NCI-H1105 (cell line): Measurements from ENCODE around the gene HLA-A.
A peak's percentile ranks its signal among the peaks of the same experiment; 100 is the strongest.
"Not testable (repeated sequence)": the region's sequence is repeated elsewhere in the genome, so short reads cannot be mapped to it uniquely, and the experiment has no call there.

ENCODE experiments used
- DNase-seq: peaks from one replicate; lab custom pipeline; 2025; lab: John Stamatoyannopoulos, UW

HLA-A gene

DNA sequence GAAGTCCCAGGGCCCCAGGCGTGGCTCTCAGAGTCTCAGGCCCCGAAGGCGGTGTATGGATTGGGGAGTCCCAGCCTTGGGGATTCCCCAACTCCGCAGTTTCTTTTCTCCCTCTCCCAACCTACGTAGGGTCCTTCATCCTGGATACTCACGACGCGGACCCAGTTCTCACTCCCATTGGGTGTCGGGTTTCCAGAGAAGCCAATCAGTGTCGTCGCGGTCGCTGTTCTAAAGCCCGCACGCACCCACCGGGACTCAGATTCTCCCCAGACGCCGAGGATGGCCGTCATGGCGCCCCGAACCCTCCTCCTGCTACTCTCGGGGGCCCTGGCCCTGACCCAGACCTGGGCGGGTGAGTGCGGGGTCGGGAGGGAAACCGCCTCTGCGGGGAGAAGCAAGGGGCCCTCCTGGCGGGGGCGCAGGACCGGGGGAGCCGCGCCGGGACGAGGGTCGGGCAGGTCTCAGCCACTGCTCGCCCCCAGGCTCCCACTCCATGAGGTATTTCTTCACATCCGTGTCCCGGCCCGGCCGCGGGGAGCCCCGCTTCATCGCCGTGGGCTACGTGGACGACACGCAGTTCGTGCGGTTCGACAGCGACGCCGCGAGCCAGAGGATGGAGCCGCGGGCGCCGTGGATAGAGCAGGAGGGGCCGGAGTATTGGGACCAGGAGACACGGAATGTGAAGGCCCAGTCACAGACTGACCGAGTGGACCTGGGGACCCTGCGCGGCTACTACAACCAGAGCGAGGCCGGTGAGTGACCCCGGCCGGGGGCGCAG, at the start of gene HLA-A:
HLA-A (plus strand) TSS at position 258 of the 778 bp plus-strand sequence; CDS start at position 280, 22 bp downstream.
- peak; percentile 84 for DNase-seq

DNA sequence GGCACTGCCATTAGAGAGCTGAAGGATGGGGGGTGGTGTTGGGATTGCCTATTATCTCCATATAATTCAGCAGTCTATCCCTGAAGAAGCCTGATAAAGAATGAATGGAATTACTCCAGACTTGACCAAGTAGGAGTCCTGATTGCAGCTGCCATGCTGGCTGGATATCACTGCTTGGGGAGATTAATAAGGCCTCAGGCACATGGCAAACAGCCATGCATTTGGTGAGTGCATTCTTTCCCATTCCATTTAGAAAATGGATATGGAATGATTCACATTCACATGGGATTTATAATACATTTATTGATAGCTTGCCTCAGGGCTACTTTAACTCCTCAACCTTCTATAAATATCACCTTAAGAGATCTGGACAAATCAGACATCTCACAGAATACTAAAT, 49.6 kb upstream of the HLA-A start:
- DNase-seq: no peak

DNA sequence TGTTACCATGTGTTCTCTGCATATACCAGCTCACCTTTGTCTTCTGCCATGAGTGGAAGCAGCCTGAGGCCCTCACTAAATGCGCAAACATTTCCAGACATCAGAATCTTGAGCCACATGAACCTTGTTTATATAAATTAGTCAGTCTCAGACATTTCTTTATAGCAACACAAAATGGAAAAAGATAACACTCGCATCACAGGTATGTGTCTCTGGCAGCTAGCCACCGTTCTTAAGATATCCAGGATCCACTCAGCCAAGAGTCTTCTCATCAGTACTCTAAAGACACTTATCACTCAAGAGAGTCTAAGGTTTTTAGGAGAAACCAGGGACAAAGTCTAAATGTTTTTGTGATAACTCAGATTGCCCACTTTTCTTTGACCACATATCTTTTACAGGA, 43.1 kb upstream of the HLA-A start:
- DNase-seq: no peak

DNA sequence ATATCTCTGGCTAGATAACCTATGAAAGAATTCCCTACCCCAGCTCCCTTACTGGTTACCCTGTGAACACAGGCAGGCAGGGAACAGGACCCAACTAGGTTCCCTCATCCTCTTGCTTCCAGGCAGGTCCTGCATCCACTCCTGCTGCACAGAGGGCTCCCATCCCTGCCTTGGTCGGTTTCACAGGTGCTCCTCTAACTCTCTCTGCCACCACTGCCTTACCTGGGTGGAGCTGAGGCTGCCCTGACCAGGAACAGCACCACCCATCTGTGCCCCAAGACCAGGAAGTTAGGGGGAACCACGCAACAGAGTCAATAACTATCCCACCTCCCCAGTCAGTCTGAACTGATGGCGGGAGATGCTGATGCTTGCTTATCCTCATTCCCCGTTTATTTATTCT, 37.0 kb upstream of the HLA-A start:
- DNase-seq: no peak

DNA sequence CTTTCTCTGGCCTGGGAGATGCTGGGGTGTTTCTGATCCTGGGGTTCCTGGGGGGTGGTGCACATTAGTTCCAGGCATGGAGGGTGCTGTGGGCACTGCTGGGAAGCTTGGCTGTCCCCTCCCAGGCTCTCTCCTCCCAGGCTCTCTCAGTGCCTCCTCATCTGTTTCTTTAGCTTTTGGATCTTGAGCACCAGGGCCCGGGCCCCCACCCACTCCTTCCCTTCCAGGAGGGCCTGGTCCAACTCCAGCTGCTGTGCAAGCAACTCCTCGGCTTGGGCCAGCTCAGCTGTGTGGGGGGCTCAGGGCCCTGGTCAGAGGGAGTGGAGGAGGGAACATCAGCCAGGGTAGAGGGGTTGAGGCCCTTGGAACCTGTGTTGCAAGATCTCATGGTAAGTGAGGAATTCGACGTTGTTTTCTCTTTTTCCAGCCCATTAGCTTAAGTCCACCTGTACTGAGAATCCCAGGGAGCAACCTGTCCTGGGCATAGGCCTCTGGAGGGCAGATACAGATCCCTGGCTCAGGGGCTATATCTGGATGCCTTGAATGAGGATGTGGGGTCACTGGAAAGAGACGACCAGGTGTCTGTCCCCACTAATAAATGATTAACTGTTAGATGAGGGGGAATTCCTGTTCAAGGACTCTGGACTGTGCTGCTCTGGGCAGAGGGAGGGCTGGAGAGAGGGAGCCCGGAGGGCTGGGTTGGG, 34.5 kb upstream of the HLA-A start:
- no peak for DNase-seq

DNA sequence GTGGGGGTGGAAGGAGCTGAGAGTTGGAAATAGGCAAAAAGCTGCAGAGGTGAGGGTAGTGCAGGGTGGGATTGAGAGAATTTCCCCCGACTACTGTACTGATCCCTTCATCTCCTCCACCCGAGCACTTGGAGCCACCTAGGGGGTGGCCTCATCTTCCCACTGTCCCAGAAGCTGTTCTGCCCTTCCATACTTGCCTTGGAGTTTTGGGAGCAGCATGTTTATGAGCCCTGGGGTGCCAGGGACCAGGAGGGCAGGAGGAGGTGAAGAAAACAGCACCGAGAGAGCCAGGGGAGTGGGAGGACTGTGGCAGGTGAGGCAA, 34.0 kb upstream of the HLA-A start:
- DNase-seq: no peak

DNA sequence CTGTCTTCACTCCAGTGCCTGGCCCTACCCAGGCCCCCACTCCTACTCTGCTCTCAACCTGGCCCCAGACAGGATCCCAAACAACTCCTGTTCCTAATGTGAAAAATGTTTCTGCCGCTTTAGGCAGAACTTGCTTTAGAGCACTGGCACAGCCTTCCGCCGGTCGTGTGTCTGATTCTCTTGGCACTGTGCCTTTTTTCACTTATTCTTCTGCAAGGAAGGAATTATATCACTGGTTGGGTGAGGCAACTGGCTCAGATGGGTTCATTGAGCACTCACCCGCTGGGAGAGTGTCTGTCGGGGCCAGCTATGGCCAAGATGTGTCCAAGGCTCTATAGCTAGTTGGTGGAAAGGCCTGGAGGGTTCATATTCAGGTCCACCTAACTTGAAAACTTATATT, 33.6 kb upstream of the HLA-A start:
- DNase-seq: no peak

DNA sequence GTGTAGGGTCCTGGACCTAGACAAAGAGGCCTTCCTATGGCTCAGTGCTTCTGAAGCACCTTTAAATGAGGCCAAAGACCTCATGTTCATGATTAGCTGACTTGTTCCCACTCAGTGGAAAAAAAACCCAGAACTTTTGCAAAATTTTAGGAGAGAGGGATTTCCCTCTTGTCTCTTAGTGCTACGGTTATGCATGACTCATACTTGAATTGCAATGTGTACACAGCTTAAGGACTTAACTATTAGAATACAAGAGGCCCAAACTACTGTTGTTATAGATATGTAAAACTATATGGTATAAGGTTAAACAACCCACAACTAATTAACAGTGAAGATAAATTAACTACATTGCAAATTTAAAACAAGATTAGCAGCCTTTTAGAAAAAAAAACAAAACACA, 32.3 kb upstream of the HLA-A start:
- DNase-seq: no peak

DNA sequence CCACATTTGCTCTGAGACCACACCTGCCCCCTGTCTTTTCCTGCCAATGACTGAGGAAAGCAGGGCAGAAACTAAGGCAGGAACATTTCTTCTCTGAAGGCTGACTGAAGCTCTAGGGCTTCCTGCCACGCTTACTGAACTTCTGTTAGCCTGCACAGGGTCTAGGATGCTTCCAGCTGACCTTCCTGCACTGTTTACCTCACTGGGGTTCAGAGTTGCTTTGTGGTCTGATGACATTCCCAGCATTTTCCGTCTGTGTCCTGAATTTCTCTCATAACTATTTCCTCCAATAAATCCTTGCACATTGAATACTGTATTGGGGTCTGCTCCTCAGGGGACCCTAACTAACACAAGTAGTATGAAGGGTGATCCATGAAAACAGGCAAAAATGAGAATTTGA, 29.5 kb upstream of the HLA-A start:
- no peak for DNase-seq

DNA sequence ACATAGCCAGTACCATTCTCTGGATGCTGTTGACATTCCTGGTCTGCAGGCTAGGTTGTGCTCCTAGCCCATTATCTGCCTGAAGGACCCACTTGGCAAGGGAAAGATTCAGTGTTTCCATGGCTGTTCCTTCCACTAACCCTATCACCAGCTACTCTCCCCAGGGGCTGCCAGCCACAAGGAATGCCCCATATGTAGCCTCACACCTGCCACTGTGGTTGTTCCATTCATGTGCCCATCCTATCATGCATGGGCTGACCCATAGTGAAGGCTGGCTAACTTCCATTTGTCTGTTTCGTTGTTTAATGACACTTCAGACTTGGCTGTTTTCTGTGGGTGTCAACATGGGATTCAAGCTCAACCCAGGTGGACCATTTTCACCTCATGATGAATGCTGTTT, 25.6 kb upstream of the HLA-A start:
- no peak for DNase-seq

DNA sequence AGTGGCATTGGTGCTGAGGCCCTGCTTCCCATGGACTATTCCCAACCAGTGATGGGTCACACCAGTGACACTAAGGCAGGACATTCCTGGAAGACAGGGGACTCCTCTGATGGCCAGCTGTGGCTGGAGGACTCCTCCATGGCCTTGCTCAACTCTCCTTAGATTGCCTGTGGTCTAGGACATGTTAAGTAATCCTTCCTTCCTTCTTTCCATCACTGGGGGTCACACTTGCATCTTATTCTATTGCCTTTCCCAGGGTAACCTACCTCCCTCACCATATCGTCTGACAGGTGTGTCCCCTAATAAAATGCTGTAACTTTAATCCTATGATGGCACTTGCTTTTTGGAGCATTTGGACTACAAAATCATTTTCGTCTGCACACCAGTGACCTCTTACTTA, 24.5 kb upstream of the HLA-A start:
- no peak for DNase-seq

DNA sequence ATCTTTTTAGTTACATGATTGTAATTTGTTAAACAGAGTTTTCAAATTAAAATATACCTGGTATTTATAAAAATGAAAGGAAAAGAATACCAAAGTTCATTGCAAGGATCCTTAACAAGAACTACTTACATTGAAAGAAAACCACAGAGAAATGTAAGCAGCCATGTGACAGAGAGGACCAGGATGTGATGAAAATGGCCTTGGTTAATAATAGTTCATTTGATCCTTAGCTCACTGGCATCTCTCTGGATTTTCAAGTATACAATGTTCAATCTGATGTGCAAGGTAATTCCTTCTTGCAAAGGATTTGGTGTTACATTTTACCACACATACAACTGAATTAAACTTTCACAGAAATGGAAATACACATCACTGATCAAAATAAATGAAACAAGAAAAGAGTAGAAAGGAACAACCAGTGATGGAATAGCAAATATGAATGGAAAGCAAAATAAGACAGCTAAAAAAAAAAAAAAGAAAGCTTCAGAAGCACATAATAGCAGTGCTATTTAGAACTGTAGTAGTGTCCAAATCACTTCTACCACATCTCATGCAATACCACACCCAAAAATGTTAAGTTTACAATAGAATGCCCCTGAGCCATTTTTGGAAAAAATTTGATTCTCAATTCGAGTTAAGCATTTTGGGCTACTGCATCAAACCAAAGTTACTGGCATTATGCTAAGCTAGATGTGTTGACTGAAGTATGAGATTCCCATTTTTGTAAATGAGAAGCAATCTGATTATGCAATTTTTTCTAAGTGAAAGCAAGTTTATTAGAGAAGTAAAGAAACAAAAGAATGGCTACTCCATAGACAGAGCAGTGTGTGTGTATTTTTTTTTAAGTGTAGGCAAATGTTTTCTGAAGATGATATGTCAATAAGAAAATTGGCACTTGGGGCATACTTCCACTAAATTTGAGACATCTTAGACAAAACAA, 22.6 kb upstream of the HLA-A start:
- no peak for DNase-seq

DNA sequence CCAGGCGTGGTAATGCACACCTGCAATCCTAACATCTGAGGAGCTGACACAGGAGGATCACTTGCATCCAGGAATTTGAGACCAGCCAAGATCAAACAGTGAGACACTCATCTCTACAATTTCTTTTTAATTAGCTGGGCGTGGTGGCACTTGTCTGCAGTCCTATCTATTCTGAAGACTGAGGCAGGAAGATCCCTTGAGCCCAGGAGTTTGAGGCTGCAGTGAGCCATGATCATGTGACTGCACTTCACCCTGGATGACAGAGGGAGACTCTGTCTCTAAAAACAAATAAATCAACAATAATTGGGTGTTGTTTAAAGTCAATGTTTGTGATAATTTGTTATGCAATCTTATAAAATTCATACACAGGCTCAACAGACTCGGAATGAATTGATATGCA, 18.0 kb upstream of the HLA-A start:
- peak; percentile 7 for DNase-seq

DNA sequence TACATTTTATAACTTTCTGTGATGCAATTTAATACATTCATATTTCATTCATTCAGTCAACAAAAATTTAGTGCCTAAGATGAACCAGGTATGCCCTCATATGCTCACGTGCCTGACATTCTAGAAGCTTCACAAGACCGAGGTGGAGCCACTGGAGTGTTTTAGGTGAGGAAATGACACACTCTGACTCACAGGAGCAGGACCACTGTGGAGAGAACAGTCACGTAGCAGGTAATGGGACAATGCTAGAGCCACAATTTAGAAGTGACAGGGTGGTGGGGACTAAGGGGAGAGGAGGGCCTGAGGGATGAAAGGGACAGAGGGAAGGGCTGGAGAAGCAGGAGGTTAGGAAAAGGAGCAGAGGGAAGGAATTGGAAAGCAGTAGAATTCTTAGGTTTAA, 17.6 kb upstream of the HLA-A start:
- no peak for DNase-seq

DNA sequence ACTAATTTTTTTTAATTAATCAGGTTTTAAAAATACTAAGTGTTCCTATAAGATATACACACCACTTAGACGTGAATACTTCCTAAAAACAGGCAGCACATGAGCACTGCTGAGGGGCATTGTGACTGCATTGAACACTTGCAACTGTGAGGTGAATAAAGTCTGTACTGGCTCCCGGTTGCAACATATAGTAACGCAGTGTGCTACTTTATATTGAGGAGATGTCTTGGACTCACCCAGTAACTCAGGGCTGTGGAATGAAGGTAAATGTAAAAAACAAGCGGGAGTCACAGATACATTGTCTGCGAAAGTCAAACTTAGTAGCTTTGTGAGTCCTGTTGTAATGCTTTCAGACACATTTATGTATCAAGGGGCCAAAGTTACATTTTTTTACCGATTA, 17.0 kb upstream of the HLA-A start:
- DNase-seq: no peak

DNA sequence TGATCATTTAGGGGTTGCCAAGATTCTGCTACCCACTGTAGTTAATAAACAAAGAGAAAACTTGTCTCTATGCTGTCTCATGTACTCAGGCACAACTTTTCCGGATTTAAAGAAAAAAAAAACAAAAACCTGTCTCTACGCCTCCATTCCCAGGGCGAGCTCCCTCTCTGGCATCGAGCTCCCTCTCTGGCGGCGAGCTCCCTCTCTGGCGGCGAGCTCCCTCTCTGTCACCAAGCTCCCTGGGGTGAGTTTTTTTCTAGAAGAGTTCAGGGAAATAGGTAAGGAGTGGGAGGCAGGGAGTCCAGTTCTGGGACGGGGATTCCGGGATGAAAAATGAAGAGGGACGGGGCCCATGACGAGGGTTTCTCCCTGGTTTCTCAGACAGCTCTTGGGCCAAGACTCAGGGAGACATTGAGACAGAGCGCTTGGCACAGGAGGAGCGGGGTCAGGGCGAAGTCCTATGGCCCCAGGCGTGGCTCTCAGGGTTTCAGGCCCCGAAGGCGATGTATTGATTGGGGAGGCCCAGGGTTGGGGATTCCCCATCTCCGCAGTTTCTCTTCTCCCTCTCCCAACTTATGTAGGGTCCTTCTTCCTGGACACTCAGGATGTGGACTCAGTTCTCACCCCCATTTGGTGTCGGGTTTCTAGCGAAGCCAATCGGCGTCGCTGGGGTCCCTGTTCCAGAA, 16.5 kb upstream of the HLA-A start:
- DNase-seq: no peak

DNA sequence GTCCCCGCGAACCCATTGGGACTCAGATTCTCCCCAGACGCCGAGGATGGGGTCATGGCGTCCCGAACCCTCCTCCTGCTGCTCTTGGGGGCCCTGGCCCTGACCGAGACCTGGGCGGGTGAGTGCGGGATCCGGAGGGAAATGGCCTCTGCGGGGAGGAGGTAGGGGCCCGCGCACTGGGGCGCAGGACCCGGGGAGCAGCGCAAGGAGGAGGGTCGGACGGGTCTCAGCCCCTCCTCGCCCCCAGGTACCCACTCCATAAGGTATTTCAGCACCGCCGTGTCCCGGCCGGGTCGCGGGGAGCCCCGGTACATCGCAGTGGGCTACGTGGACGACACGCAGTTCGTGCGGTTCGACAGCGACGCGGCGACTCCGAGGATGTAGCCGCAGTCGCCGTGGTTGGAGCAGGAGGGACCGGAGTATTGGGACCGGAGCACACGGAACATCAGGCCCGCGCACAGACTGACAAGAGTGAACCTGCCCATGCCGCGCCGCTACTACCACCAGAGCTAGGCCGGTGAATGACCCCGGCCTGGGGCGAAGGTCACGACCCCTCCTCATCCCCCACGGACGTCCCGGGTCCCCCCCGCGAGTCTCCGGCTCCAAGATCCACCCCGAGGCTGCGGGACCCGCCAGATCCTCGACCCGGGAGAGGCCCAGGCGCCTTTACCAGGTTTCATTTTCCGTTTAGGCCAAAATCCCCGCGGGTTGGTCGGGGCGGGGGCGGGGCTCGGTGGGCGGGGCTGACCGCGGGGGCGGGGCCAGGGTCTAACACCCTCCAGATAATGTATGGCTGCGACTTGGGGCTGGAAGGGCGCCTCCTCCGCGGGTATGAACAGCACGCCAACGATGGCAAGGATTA, 15.7 kb upstream of the HLA-A start:
- DNase-seq: no peak

DNA sequence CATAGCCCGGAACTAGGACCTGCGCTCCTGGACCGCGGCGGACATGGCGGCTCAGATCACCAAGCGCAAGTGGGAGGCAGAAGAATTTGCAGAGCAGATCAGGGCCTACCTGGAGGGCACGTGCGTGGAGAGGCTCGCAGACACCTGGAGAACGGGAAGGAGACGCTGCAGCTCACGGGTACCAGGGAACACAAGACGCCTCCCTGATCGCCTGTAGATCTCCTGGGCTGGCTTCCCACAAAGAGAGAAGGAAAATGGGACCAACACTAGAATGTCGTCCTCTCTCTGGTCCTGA, 15.1 kb upstream of the HLA-A start:
- no peak for DNase-seq

DNA sequence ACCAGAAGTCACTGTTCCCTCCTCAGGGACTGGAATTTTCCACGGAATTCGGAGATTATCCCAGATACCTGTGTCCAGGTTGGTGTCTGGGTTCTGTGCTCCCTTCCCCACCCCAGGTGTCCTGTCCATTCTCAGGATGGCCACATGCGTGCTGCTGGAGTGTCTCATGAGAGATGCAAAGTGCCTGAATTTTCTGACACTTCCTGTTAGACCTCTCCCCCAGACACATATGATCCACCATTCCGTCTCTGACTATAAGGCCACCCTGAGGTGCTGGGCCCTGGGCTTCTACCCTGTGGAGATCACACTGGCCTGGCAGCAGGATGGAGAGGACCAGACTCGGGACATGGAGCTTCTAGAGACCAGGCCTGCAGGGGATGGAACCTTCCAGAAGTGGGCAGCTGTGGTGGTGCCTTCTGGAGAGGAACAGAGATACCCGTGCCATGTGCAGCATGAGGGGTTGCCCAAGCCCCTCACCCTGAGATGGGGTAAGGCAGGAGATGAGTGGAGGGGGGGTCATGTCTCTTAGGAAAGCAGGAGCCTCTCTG, 14.4 kb upstream of the HLA-A start:
- no peak for DNase-seq

DNA sequence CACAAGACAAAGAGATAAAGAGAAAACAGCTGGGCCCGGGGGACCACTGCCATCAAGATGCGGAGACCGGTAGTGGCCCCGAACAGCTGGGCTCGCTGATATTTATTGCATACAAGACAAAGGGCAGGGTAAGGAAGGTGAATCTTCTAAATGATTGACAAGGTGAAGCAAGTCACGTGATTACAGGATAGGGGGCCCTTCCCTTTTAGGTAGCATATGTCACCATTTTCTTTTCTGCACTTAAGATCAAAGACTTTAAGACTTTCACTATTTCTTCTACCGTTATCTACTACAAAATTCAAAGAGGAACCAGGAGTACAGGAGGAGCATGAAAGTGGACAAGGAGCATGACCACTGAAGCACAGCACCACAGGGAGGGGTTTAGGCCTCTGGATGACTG, 12.3 kb upstream of the HLA-A start:
- not testable (repeated sequence) for DNase-seq

DNA sequence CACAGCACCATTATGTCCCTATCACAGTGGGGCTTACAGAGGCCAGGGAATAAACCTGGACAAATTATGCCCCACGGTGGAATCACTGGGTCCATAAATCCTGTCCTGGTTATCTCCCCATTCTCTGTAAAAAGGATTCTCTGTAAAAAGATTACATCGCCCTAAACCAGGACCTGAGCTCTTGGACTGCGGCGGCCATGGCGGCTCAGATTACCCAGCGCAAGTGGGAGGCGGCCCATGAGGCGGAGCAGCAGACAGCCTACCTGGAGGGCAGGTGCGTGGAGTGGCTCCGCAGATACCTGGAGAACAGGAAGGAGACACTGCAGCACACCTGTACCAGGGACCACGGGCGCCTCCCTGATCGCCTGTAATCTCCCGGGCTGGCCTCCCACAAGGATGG, 8.4 kb upstream of the HLA-A start:
- DNase-seq: no peak
